ENCODE measurements around the gene SCYL1.

Gene SCYL1

DNA sequence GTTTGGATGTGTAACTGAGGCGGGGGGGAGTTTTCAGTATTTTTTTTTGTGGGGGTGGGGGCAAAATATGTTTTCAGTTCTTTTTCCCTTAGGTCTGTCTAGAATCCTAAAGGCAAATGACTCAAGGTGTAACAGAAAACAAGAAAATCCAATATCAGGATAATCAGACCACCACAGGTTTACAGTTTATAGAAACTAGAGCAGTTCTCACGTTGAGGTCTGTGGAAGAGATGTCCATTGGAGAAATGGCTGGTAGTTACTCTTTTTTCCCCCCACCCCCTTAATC lies 23.8 kb upstream of the SCYL1 start:
- H3K9ac ChIP-seq (ENCODE audit: low read depth, low read length), result peak overlapping the region; percentile 96
- DNase-seq (no peak), ATAC-seq (ENCODE audit: insufficient read depth, low read depth) (no peak)
- H3K4me2 ChIP-seq (ENCODE audit: insufficient read depth, low read length), result peak overlapping the region; percentile 84
- H3K4me1 ChIP-seq (ENCODE audit: insufficient read depth, low read length), result peaks cover 46% of the 10 kb centered on the region
- H3K9me3 ChIP-seq (ENCODE audit: insufficient read depth, low read length, severe bottlenecking), result peaks cover 2% of the 10 kb centered on the region
- no peak overlapping the region for H2AFZ ChIP-seq (ENCODE audit: low read depth, low read length)
- TF ChIP-seq EZH2 (IDR thresholded peaks at IDR 0.05; ENCODE audit: borderline replicate concordance, low read depth, low read length, severe bottlenecking), result no peak
- TF ChIP-seq, protein P1, sequence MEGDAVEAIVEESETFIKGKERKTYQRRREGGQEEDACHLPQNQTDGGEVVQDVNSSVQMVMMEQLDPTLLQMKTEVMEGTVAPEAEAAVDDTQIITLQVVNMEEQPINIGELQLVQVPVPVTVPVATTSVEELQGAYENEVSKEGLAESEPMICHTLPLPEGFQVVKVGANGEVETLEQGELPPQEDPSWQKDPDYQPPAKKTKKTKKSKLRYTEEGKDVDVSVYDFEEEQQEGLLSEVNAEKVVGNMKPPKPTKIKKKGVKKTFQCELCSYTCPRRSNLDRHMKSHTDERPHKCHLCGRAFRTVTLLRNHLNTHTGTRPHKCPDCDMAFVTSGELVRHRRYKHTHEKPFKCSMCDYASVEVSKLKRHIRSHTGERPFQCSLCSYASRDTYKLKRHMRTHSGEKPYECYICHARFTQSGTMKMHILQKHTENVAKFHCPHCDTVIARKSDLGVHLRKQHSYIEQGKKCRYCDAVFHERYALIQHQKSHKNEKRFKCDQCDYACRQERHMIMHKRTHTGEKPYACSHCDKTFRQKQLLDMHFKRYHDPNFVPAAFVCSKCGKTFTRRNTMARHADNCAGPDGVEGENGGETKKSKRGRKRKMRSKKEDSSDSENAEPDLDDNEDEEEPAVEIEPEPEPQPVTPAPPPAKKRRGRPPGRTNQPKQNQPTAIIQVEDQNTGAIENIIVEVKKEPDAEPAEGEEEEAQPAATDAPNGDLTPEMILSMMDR (IDR thresholded peaks at IDR 0.05; ENCODE audit: borderline replicate concordance, extremely low read depth, low read length, poor library complexity, severe bottlenecking), result no peak
- no peaks in the 10 kb centered on the region for H3K27me3 ChIP-seq (ENCODE audit: insufficient read depth, low read length, poor library complexity)
- H3K36me3 ChIP-seq (ENCODE audit: insufficient read depth, low read length), result peaks cover 66% of the 10 kb centered on the region
- H4K20me1 ChIP-seq (ENCODE audit: insufficient read depth, low read length), result peaks cover 68% of the 10 kb centered on the region
- H3K27ac ChIP-seq (ENCODE audit: low read length), result peak overlapping the region; percentile 100
- peak overlapping the region; percentile 89 to 98 for H3K4me3 ChIP-seq (ENCODE audit: low read depth in 1 of 2, low read length in 2 of 2)
- H3K79me2 ChIP-seq (ENCODE audit: insufficient read depth, low read length), result peaks cover 96% of the 10 kb centered on the region

DNA sequence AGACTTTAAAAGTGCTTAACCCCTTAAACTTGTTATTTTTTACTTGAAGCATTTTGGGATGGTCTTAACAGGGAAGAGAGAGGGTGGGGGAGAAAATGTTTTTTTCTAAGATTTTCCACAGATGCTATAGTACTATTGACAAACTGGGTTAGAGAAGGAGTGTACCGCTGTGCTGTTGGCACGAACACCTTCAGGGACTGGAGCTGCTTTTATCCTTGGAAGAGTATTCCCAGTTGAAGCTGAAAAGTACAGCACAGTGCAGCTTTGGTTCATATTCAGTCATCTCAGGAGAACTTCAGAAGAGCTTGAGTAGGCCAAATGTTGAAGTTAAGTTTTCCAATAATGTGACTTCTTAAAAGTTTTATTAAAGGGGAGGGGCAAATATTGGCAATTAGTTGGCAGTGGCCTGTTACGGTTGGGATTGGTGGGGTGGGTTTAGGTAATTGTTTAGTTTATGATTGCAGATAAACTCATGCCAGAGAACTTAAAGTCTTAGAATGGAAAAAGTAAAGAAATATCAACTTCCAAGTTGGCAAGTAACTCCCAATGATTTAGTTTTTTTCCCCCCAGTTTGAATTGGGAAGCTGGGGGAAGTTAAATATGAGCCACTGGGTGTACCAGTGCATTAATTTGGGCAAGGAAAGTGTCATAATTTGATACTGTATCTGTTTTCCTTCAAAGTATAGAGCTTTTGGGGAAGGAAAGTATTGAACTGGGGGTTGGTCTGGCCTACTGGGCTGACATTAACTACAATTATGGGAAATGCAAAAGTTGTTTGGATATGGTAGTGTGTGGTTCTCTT lies 23.2 kb upstream of the SCYL1 start:
- Histone ChIP-seq H3K27ac (ENCODE audit: low read length) (peak overlapping the region; percentile 100), H3K4me2 (ENCODE audit: insufficient read depth, low read length) (peak overlapping the region; percentile 84)

DNA sequence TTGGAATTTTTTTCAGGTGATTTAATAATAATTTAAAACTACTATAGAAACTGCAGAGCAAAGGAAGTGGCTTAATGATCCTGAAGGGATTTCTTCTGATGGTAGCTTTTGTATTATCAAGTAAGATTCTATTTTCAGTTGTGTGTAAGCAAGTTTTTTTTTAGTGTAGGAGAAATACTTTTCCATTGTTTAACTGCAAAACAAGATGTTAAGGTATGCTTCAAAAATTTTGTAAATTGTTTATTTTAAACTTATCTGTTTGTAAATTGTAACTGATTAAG lies 22.7 kb upstream of the SCYL1 start:
- H3K4me1 ChIP-seq (ENCODE audit: insufficient read depth, low read length), result peaks cover 39% of the 10 kb centered on the region
- no peaks in the 10 kb centered on the region for H3K27me3 ChIP-seq (ENCODE audit: insufficient read depth, low read length, poor library complexity)
- peak overlapping the region; percentile 89 to 98 for H3K4me3 ChIP-seq (ENCODE audit: low read depth in 1 of 2, low read length in 2 of 2)
- peaks cover 96% of the 10 kb centered on the region for H3K79me2 ChIP-seq (ENCODE audit: insufficient read depth, low read length)
- H3K36me3 ChIP-seq (ENCODE audit: insufficient read depth, low read length), result peaks cover 69% of the 10 kb centered on the region
- DNase-seq, result no peak
- H3K9ac ChIP-seq (ENCODE audit: low read depth, low read length), result peak overlapping the region; percentile 96
- ATAC-seq (ENCODE audit: insufficient read depth, low read depth), result no peak
- TF ChIP-seq, protein P1 (IDR thresholded peaks at IDR 0.05; ENCODE audit: borderline replicate concordance, extremely low read depth, low read length, poor library complexity, severe bottlenecking), result no peak
- TF ChIP-seq EZH2 (IDR thresholded peaks at IDR 0.05; ENCODE audit: borderline replicate concordance, low read depth, low read length, severe bottlenecking), result no peak
- peak overlapping the region; percentile 100 for H3K27ac ChIP-seq (ENCODE audit: low read length)
- no peak overlapping the region for H2AFZ ChIP-seq (ENCODE audit: low read depth, low read length)
- peaks cover 75% of the 10 kb centered on the region for H4K20me1 ChIP-seq (ENCODE audit: insufficient read depth, low read length)
- peak overlapping the region; percentile 84 for H3K4me2 ChIP-seq (ENCODE audit: insufficient read depth, low read length)
- peaks cover 2% of the 10 kb centered on the region for H3K9me3 ChIP-seq (ENCODE audit: insufficient read depth, low read length, severe bottlenecking)

More for the DNA sequence above, 23.2 kb upstream of the SCYL1 start:
- Histone ChIP-seq H2AFZ (ENCODE audit: low read depth, low read length) (no peak overlapping the region), H3K9ac (ENCODE audit: low read depth, low read length) (peak overlapping the region; percentile 96), H3K4me1 (ENCODE audit: insufficient read depth, low read length) (peaks cover 43% of the 10 kb centered on the region), H3K27me3 (ENCODE audit: insufficient read depth, low read length, poor library complexity) (no peaks in the 10 kb centered on the region), H3K9me3 (ENCODE audit: insufficient read depth, low read length, severe bottlenecking) (peaks cover 2% of the 10 kb centered on the region), H4K20me1 (ENCODE audit: insufficient read depth, low read length) (peaks cover 72% of the 10 kb centered on the region), H3K79me2 (ENCODE audit: insufficient read depth, low read length) (peaks cover 96% of the 10 kb centered on the region), H3K36me3 (ENCODE audit: insufficient read depth, low read length) (peaks cover 69% of the 10 kb centered on the region), H3K4me3 (ENCODE audit: low read depth in 1 of 2, low read length in 2 of 2) (peak overlapping the region; percentile 89 to 98)
- ATAC-seq (ENCODE audit: insufficient read depth, low read depth) (no peak), DNase-seq (no peak)
- TF ChIP-seq EZH2 (IDR thresholded peaks at IDR 0.05; ENCODE audit: borderline replicate concordance, low read depth, low read length, severe bottlenecking), result no peak
- TF ChIP-seq, protein P1 (IDR thresholded peaks at IDR 0.05; ENCODE audit: borderline replicate concordance, extremely low read depth, low read length, poor library complexity, severe bottlenecking), result no peak
